Measurements from ENCODE around the gene FOXN3. TPM values are rescaled to one million over a fixed set of nuclear protein-coding genes. Genes with fewer than 3 reads are reported as not detected.

The FOXN3 gene
- total RNA-seq, 1 experiment from 2014 or later: 8.8 TPM

- Histone ChIP-seq H3K27ac (ENCODE audit: low read length) (no peak overlapping the region), H3K4me1 (ENCODE audit: control insufficient read depth, insufficient read depth, low read length) (no peaks in the 10 kb centered on the region), H3K9me3 (ENCODE audit: control insufficient read depth, insufficient read depth, low read depth, low read length) (no peaks in the 10 kb centered on the region), H3K4me3 (ENCODE audit: low read depth in 2 of 2, low read length in 2 of 2) (no peak overlapping the region), H3K27me3 (ENCODE audit: control insufficient read depth, insufficient read depth, low read length) (no peaks in the 10 kb centered on the region), H3K36me3 (ENCODE audit: control insufficient read depth, insufficient read depth, low read length) (no peaks in the 10 kb centered on the region)
- ChIA-PET CTCF (no interaction called here), POLR2A (no interaction called here)
- in situ Hi-C loops (cut with HindIII; ENCODE audit: low pct_unique_long_range_greater_than_20kb, low sequenced_read_pairs) (no loop called here), intact Hi-C loops (cut with micrococcal nuclease; ENCODE audit: unreplicated experiment) (no loop called here)
- BruUV-seq (replicated peaks): no TSS peak
- TF ChIP-seq REST (IDR thresholded peaks at IDR 0.05; ENCODE audit: insufficient read depth in 1 of 2, low read depth in 2 of 2, low read length in 1 of 2): no peak
- TF ChIP-seq TCF7L2 (IDR thresholded peaks at IDR 0.05; ENCODE audit: low read depth, low read length): no peak
- TF ChIP-seq SIN3A (IDR thresholded peaks at IDR 0.05; ENCODE audit: borderline replicate concordance, insufficient read depth, low read depth, low read length): no peak
- no peak for TF ChIP-seq CTCF (IDR thresholded peaks at IDR 0.05)
- TF ChIP-seq POLR2AphosphoS5 (IDR thresholded peaks at IDR 0.05; ENCODE audit: low read depth, low read length): no peak
- no peak for DNase-seq (ENCODE audit: low read depth, low spot score)
- ATAC-seq: no peak
These were observed 48.8 kb upstream of the FOXN3 start for GRCh38 chr14:89465876-89466275.

GRCh38 chr14:89461256-89461655 lies 44.2 kb upstream of the FOXN3 start:
- BruUV-seq (replicated peaks): no TSS peak
- Histone ChIP-seq H3K27me3 (ENCODE audit: control insufficient read depth, insufficient read depth, low read length) (no peaks in the 10 kb centered on the region), H3K27ac (ENCODE audit: low read length) (no peak overlapping the region), H3K4me3 (ENCODE audit: low read depth in 2 of 2, low read length in 2 of 2) (no peak overlapping the region), H3K9me3 (ENCODE audit: control insufficient read depth, insufficient read depth, low read depth, low read length) (no peaks in the 10 kb centered on the region), H3K4me1 (ENCODE audit: control insufficient read depth, insufficient read depth, low read length) (no peaks in the 10 kb centered on the region), H3K36me3 (ENCODE audit: control insufficient read depth, insufficient read depth, low read length) (no peaks in the 10 kb centered on the region)
- ChIA-PET POLR2A (no interaction called here), CTCF (no interaction called here)
- DNase-seq (ENCODE audit: low read depth, low spot score): no peak
- in situ Hi-C loops (cut with HindIII; ENCODE audit: low pct_unique_long_range_greater_than_20kb, low sequenced_read_pairs): no loop called here
- no peak for ATAC-seq
- TF ChIP-seq REST (IDR thresholded peaks at IDR 0.05; ENCODE audit: insufficient read depth in 1 of 2, low read depth in 2 of 2, low read length in 1 of 2) (no peak), SIN3A (IDR thresholded peaks at IDR 0.05; ENCODE audit: borderline replicate concordance, insufficient read depth, low read depth, low read length) (no peak)
- intact Hi-C loops (cut with micrococcal nuclease; ENCODE audit: unreplicated experiment): no loop called here
